Duodenal mucosa (tissue), 2 donors: ENCODE measurements around the gene CELF4.

Source experiments
- H3K27ac ChIP-seq: one replicate; pipeline ENCODE4 v1.7.0; 2013; ENCODE audit warnings: low read depth, low read length
- H3K27me3 ChIP-seq, 2 donors: one replicate each; pipeline ENCODE4 v1.7.0; 2013; ENCODE audit warnings: low read length in 2 of 2, control low read depth in 1 of 2; ENCODE audit not compliant: insufficient read depth in 2 of 2, control insufficient read depth in 1 of 2
- H3K36me3 ChIP-seq, 2 donors: one replicate each; pipeline ENCODE4 v1.7.0; 2013; ENCODE audit warnings: low read length in 2 of 2, control low read depth in 1 of 2; ENCODE audit not compliant: insufficient read depth in 2 of 2, control insufficient read depth in 1 of 2
- H3K4me1 ChIP-seq, 2 donors: one replicate each; pipeline ENCODE4 v1.7.0; 2013; ENCODE audit warnings: low read length in 2 of 2, control low read depth in 1 of 2; ENCODE audit not compliant: insufficient read depth in 2 of 2, control insufficient read depth in 1 of 2
- H3K4me3 ChIP-seq, 2 donors: one replicate each; pipeline ENCODE4 v1.7.0; 2013; ENCODE audit warnings: low read length in 2 of 2, low read depth in 1 of 2
- H3K9ac ChIP-seq, 2 donors: one replicate each; pipeline ENCODE4 v1.7.0; 2013; ENCODE audit warnings: low read length in 2 of 2, low read depth in 1 of 2
- H3K9me3 ChIP-seq, 2 donors: one replicate each; pipeline ENCODE4 v1.7.0; 2013; ENCODE audit warnings: low read length in 2 of 2, control low read depth in 1 of 2; ENCODE audit not compliant: control insufficient read depth in 1 of 2

Gene CELF4

GRCh38 chr18:37435996-37436395, 129.6 kb downstream of the CELF4 start:
- Histone ChIP-seq H3K9me3 (no peaks in the 10 kb centered on the region), H3K4me1 (no peaks in the 10 kb centered on the region), H3K9ac (no peak overlapping the region), H3K27me3 (no peaks in the 10 kb centered on the region), H3K36me3 (no peaks in the 10 kb centered on the region), H3K4me3 (no peak overlapping the region), H3K27ac (no peak overlapping the region)

- H3K9ac ChIP-seq = no peak overlapping the region
- H3K27ac ChIP-seq = no peak overlapping the region
- H3K4me3 ChIP-seq = no peak overlapping the region
- H3K36me3 ChIP-seq = no peaks in the 10 kb centered on the region
- H3K27me3 ChIP-seq = no peaks in the 10 kb centered on the region
- no peaks in the 10 kb centered on the region for H3K4me1 ChIP-seq
- no peaks in the 10 kb centered on the region for H3K9me3 ChIP-seq
Measured at GRCh38 chr18:37435150-37435867, 130.3 kb downstream of the CELF4 start.

- Histone ChIP-seq H3K27ac (no peak overlapping the region), H3K9ac (no peak overlapping the region), H3K4me3 (no peak overlapping the region), H3K4me1 (no peaks in the 10 kb centered on the region), H3K27me3 (no peaks in the 10 kb centered on the region), H3K9me3 (no peaks in the 10 kb centered on the region), H3K36me3 (no peaks in the 10 kb centered on the region)
Measured at GRCh38 chr18:37434161-37434860, 131.3 kb downstream of the CELF4 start.

GRCh38 chr18:37432436-37433195, 133.0 kb downstream of the CELF4 start:
- Histone ChIP-seq H3K9me3 (no peaks in the 10 kb centered on the region), H3K9ac (no peak overlapping the region), H3K36me3 (no peaks in the 10 kb centered on the region), H3K4me3 (no peak overlapping the region), H3K27ac (no peak overlapping the region), H3K27me3 (no peaks in the 10 kb centered on the region), H3K4me1 (no peaks in the 10 kb centered on the region)

- H3K27ac ChIP-seq = no peak overlapping the region
Measured at GRCh38 chr18:37430357-37431076, 135.1 kb downstream of the CELF4 start.

GRCh38 chr18:37429791-37430190, 135.8 kb downstream of the CELF4 start:
- Histone ChIP-seq H3K36me3 (no peaks in the 10 kb centered on the region), H3K27me3 (no peaks in the 10 kb centered on the region), H3K4me1 (no peaks in the 10 kb centered on the region), H3K9ac (no peak overlapping the region), H3K9me3 (no peaks in the 10 kb centered on the region), H3K27ac (no peak overlapping the region), H3K4me3 (no peak overlapping the region)

More at GRCh38 chr18:37430357-37431076, 135.1 kb downstream of the CELF4 start:
- H3K9me3 ChIP-seq = no peaks in the 10 kb centered on the region
- H3K9ac ChIP-seq = no peak overlapping the region
- H3K36me3 ChIP-seq = no peaks in the 10 kb centered on the region
- no peaks in the 10 kb centered on the region for H3K27me3 ChIP-seq
- H3K4me3 ChIP-seq = no peak overlapping the region
- H3K4me1 ChIP-seq = no peaks in the 10 kb centered on the region

GRCh38 chr18:37428288-37428974, 137.2 kb downstream of the CELF4 start:
- Histone ChIP-seq H3K9ac (no peak overlapping the region), H3K9me3 (no peaks in the 10 kb centered on the region), H3K4me3 (no peak overlapping the region), H3K27ac (no peak overlapping the region), H3K4me1 (no peaks in the 10 kb centered on the region), H3K36me3 (no peaks in the 10 kb centered on the region), H3K27me3 (no peaks in the 10 kb centered on the region)

- Histone ChIP-seq H3K36me3 (no peaks in the 10 kb centered on the region), H3K9me3 (no peaks in the 10 kb centered on the region), H3K4me1 (no peaks in the 10 kb centered on the region), H3K27me3 (no peaks in the 10 kb centered on the region), H3K4me3 (no peak overlapping the region), H3K27ac (no peak overlapping the region), H3K9ac (no peak overlapping the region)
Measured at GRCh38 chr18:37426586-37426985, 139.0 kb downstream of the CELF4 start.

- Histone ChIP-seq H3K9ac (no peak overlapping the region), H3K27me3 (no peaks in the 10 kb centered on the region), H3K27ac (no peak overlapping the region), H3K9me3 (no peaks in the 10 kb centered on the region), H3K4me1 (no peaks in the 10 kb centered on the region), H3K4me3 (no peak overlapping the region), H3K36me3 (no peaks in the 10 kb centered on the region)
Measured at GRCh38 chr18:37425222-37425621, 140.4 kb downstream of the CELF4 start.
